Tibial artery (tissue), 4 donors: Measurements from ENCODE around the gene PPHLN1.

ENCODE experiments used
- DNase-seq, 2 donors: peaks; one replicate each; pipeline ENCODE4 v3.0.0-alpha.2; 2019
- H3K27ac ChIP-seq, 2 donors: fragments of 200-600 bp; sonication (generic) in 1 of 2; 1 replicate in 1 of 2; 2 replicates in 1 of 2; pipeline ENCODE4 v1.5.1; 2018 to 2019; ENCODE audit warnings: mild to moderate bottlenecking in 1 of 2
- H3K27me3 ChIP-seq, 2 donors: fragments of 200-600 bp; sonication (generic) in 1 of 2; one replicate each; pipeline versions ENCODE4 v1.5.1 to v1.6.0; 2016 to 2019
- H3K36me3 ChIP-seq, 3 donors: fragments of 200-600 bp; sonication (generic) in 2 of 3; one replicate each; pipeline ENCODE4 v1.5.1; 2016 to 2019; ENCODE audit warnings: mild to moderate bottlenecking in 2 of 3
- H3K4me1 ChIP-seq, 4 donors: fragments of 200-600 bp; sonication (generic) in 2 of 4; 1 replicate in 3 of 4; 2 replicates in 1 of 4; pipeline ENCODE4 v1.5.1; 2016 to 2019
- H3K4me3 ChIP-seq, 2 donors: fragments of 200-600 bp; sonication (generic) in 1 of 2; 1 replicate in 1 of 2; 2 replicates in 1 of 2; pipeline ENCODE4 v1.5.1; 2018 to 2019; ENCODE audit warnings: mild to moderate bottlenecking in 2 of 2
- H3K9me3 ChIP-seq, 3 donors: fragments of 200-600 bp; sonication (generic) in 1 of 3; one replicate each; pipeline ENCODE4 v1.5.1; 2016 to 2019
- intact Hi-C: fragments of 100-400 bp; cut with DNase I; formaldehyde crosslinking; loops from one replicate; pipeline ENCODE4 v1.15.0; 2023; ENCODE audit warnings: low total_unique reads
- TF ChIP-seq, protein P1 (sequence below), 2 experiments: fragments of 200-600 bp in 1 of 2; fragments of 450-650 bp in 1 of 2; IDR thresholded peaks; one replicate each; pipeline ENCODE4 v1.5.1; 2017 to 2019; ENCODE audit warnings: antibody characterized with exemption in 2 of 2, mild to moderate bottlenecking in 1 of 2, moderate library complexity in 1 of 2

The PPHLN1 gene

DNA sequence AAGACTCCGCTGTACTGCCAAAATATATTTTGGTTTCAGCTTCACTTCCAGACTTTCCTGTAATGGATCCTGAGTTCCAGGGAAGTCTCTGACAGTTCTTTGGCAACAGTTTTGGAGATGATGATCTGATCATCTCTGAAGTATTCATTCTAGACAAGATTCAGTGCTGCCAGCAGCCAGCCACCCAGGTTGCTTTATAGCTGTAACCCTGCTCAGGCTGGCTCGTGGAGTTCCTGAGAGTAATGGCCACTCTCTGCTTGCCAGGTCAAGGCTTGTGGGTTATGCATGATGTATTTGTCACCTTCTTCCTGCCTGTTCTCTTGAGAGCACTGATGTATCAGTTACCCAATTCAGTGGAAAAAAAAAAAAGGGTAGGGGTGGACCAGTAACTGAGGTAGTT lies 124.3 kb downstream of the PPHLN1 start:
- Histone ChIP-seq H3K9me3 (no peaks in the 10 kb centered on the region), H3K27me3 (no peaks in the 10 kb centered on the region), H3K27ac (no peak overlapping the region), H3K4me1 (peaks cover 0 to 7% (median 3%) of the 10 kb centered on the region in 4 donors), H3K36me3 (peaks cover 0 to 23% (median 6%) of the 10 kb centered on the region in 3 donors), H3K4me3 (no peak overlapping the region)
- TF ChIP-seq, protein P1, sequence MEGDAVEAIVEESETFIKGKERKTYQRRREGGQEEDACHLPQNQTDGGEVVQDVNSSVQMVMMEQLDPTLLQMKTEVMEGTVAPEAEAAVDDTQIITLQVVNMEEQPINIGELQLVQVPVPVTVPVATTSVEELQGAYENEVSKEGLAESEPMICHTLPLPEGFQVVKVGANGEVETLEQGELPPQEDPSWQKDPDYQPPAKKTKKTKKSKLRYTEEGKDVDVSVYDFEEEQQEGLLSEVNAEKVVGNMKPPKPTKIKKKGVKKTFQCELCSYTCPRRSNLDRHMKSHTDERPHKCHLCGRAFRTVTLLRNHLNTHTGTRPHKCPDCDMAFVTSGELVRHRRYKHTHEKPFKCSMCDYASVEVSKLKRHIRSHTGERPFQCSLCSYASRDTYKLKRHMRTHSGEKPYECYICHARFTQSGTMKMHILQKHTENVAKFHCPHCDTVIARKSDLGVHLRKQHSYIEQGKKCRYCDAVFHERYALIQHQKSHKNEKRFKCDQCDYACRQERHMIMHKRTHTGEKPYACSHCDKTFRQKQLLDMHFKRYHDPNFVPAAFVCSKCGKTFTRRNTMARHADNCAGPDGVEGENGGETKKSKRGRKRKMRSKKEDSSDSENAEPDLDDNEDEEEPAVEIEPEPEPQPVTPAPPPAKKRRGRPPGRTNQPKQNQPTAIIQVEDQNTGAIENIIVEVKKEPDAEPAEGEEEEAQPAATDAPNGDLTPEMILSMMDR (IDR thresholded peaks at IDR 0.05): no peak
- intact Hi-C loops: no loop called here
- DNase-seq: no peak

DNA sequence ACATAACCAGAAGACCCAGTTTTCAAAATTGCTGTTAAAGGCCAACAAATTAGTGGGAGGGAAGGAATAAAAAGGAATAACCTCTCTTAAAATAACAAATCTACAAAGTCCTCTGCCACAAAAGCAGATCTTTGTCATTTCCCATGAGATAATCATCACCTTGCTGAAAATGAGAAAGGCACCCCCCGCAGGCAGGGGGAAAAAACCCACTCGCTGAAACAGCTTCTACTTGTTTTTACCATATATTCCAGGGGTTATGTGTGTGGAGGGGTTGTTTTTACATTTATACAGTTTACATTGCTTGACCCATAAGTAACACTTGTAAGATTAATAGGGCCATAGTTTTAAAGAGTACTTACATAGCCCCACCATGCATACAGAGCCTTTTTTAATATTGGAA lies 132.6 kb downstream of the PPHLN1 start:
- no peaks in the 10 kb centered on the region for H3K9me3 ChIP-seq
- peaks cover 8 to 32% (median 21%) of the 10 kb centered on the region in 3 donors for H3K36me3 ChIP-seq
- TF ChIP-seq, protein P1 (IDR thresholded peaks at IDR 0.05): no peak
- intact Hi-C loops: no loop called here
- H3K4me1 ChIP-seq: no peaks in the 10 kb centered on the region
- no peak overlapping the region for H3K27ac ChIP-seq
- H3K27me3 ChIP-seq: no peaks in the 10 kb centered on the region
- DNase-seq: no peak
- no peak overlapping the region for H3K4me3 ChIP-seq

DNA sequence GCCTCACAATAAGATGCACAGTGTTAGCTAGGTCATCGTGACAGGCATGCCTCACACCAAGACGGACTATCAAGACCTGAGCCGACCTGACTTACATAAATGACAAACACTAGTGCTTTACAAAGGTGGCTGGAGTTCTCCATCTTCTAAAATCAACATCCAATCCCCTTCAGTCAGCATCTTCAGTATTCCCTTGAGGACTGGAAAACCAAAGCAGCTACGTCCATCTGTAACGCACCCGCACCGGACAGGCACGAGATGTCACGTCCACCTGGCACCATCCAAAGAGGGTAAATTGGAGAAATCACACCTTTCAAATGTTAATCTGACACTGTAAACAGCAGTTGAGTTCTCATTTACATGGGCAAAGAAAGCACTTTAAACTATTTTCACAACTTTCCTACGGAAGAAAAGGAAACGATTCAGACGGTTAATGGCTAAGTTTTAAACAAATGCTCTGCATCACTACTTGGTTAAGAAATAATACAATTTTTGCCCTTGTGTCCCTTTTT lies 133.4 kb downstream of the PPHLN1 start:
- TF ChIP-seq, protein P1 (IDR thresholded peaks at IDR 0.05): no peak
- no peaks in the 10 kb centered on the region for H3K4me1 ChIP-seq

DNA sequence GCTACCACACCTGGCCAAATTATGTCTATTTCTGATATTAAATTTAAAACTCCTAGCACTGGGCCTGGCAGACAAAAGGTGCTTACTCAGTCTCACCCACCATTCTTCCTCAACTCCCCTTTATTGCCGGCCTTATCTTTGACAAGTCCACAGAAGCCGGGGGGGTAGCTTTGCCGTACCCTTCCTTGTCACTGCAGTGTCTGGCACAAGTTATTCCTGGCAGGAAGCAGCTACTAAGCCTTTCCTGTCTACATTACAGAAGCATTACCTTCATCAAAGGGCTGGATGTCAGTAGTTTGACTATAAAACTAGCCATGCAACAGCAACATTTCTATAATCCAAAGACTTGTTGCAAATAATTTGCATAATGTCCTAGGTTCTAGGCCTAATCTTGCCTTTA lies 136.5 kb downstream of the PPHLN1 start:
- H3K4me3 ChIP-seq: no peak overlapping the region
- intact Hi-C loops: no loop called here
- no peak for DNase-seq
- peaks cover 20 to 52% (median 48%) of the 10 kb centered on the region in 3 donors for H3K36me3 ChIP-seq
- H3K27me3 ChIP-seq: no peaks in the 10 kb centered on the region
- H3K9me3 ChIP-seq: no peaks in the 10 kb centered on the region
- TF ChIP-seq, protein P1 (IDR thresholded peaks at IDR 0.05): no peak
- H3K27ac ChIP-seq: no peak overlapping the region
- no peaks in the 10 kb centered on the region for H3K4me1 ChIP-seq

More for the DNA sequence above, 133.4 kb downstream of the PPHLN1 start:
- DNase-seq: no peak
- H3K4me3 ChIP-seq: no peak overlapping the region
- no peaks in the 10 kb centered on the region for H3K27me3 ChIP-seq
- H3K27ac ChIP-seq: no peak overlapping the region
- peaks cover 16 to 40% (median 25%) of the 10 kb centered on the region in 3 donors for H3K36me3 ChIP-seq
- no peaks in the 10 kb centered on the region for H3K9me3 ChIP-seq
- intact Hi-C loops: no loop called here

DNA sequence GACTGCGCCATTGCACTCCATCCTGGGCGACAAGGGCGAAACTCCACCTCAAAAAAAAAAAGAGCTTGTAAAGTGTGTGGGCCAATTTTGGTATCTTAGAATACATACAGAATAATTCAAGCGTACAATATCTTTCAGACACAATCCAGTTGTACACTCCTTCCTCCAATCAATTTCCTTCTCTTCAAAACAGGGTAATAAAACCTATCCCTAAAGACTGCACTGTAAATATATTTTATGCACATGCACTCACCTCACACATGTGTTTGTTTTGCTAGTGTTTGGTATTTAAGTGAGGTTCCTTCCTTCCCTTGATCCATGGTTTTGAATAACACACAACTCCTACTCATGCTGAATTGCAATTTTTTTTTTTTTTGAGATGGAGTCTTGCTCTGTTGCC lies 137.7 kb downstream of the PPHLN1 start:
- H3K4me1 ChIP-seq: no peaks in the 10 kb centered on the region
- H3K9me3 ChIP-seq: no peaks in the 10 kb centered on the region
- DNase-seq: no peak
- H3K27me3 ChIP-seq: no peaks in the 10 kb centered on the region
- peaks cover 20 to 52% (median 48%) of the 10 kb centered on the region in 3 donors for H3K36me3 ChIP-seq
- TF ChIP-seq, protein P1 (IDR thresholded peaks at IDR 0.05): no peak
- H3K4me3 ChIP-seq: no peak overlapping the region
- intact Hi-C loops: no loop called here
- no peak overlapping the region for H3K27ac ChIP-seq
